ENCODE results near the gene LCK. TPM values are rescaled to one million over a fixed set of nuclear protein-coding genes. Genes with fewer than 3 reads are reported as not detected.

LCK gene
- total RNA-seq, 1 experiment from 2014 or later = 51.0 TPM

- Mint-ChIP-seq H3K4me3 (peak overlapping the region; percentile 95), H3K27me3 (ENCODE audit: low read depth) (peaks cover 16% of the 10 kb centered on the region), H3K4me1 (peaks cover 44% of the 10 kb centered on the region), H3K36me3 (peaks cover 37% of the 10 kb centered on the region), H3K27ac (peak overlapping the region; percentile 96), H3K9me3 (no peaks in the 10 kb centered on the region)
- ChIA-PET CTCF (interaction anchor here (2.1 kb wide), 1 partner anchor 87 kb away, joined by 10 read pairs; no protein-coding TSS in a partner anchor), POLR2A (interaction anchor here (0.6 to 2.8 kb wide), 11 partner anchors 10 to 138 kb away, joined by 3 to 18 read pairs (median 5); partner anchors contain the start of gene BSDC1)
- DNase-seq (ENCODE audit: low spot score) (peak; percentile 33), ATAC-seq (no peak)
- peak; percentile 87; the same call in 1 of the 2 replicates for TF ChIP-seq RORB (CRISPR knock-in tag; IDR thresholded peaks at IDR 0.05)
- TF ChIP-seq NR1H2 (CRISPR knock-in tag; IDR thresholded peaks at IDR 0.05) = no peak
- 0 out of 2 replicates have a peak, but pooled peaks have one; percentile 19 for TF ChIP-seq FOXP4 (CRISPR knock-in tag; IDR thresholded peaks at IDR 0.05)
- TF ChIP-seq ZMAT4 (CRISPR knock-in tag; IDR thresholded peaks at IDR 0.05) = no peak
- TF ChIP-seq CTCF (IDR thresholded peaks at IDR 0.05) = 0 out of 2 replicates have a peak, but pooled peaks have one; percentile 26
- no peak for TF ChIP-seq PREB (CRISPR knock-in tag; IDR thresholded peaks at IDR 0.05; ENCODE audit: borderline replicate concordance)
- TF ChIP-seq ZNF423 (CRISPR knock-in tag; IDR thresholded peaks at IDR 0.05) = peak; percentile 30; the same call in 1 of the 2 replicates
- no peak for TF ChIP-seq NR3C1 (CRISPR knock-in tag; conservative IDR thresholded peaks at IDR 0.05; ENCODE audit: low read depth)
- TF ChIP-seq GRHL2 (CRISPR knock-in tag; IDR thresholded peaks at IDR 0.05; ENCODE audit: insufficient replicate concordance, severe bottlenecking) = no peak
- TF ChIP-seq FOXK1 (CRISPR knock-in tag; IDR thresholded peaks at IDR 0.05) = no peak
- TF ChIP-seq ESRRA (CRISPR knock-in tag; IDR thresholded peaks at IDR 0.05; ENCODE audit: borderline replicate concordance) = no peak
- TF ChIP-seq KAT7 (CRISPR knock-in tag; IDR thresholded peaks at IDR 0.05; ENCODE audit: borderline replicate concordance) = 0 out of 2 replicates have a peak, but pooled peaks have one; percentile 44
- TF ChIP-seq TEAD4 (CRISPR knock-in tag; IDR thresholded peaks at IDR 0.05) = no peak
- no peak for TF ChIP-seq E2F4 (CRISPR knock-in tag; IDR thresholded peaks at IDR 0.05; ENCODE audit: borderline replicate concordance, low read depth)
- TF ChIP-seq TEAD1 (CRISPR knock-in tag; IDR thresholded peaks at IDR 0.05) = 0 out of 2 replicates have a peak, but pooled peaks have one; percentile 41
- peak; percentile 17; the same call in 1 of the 2 replicates for TF ChIP-seq USF1 (CRISPR knock-in tag; IDR thresholded peaks at IDR 0.05)
- TF ChIP-seq ATF3 (CRISPR knock-in tag; conservative IDR thresholded peaks at IDR 0.05) = no peak
- TF ChIP-seq ZNF512 (CRISPR knock-in tag; IDR thresholded peaks at IDR 0.05; ENCODE audit: borderline replicate concordance) = no peak
- no peak; the same call in 1 of the 2 replicates for TF ChIP-seq GABPB1 (CRISPR knock-in tag; IDR thresholded peaks at IDR 0.05)
- TF ChIP-seq HMGXB4 (CRISPR knock-in tag; IDR thresholded peaks at IDR 0.05) = peak; percentile 59; the same call in 1 of the 2 replicates
- TF ChIP-seq SP1 (CRISPR knock-in tag; conservative IDR thresholded peaks at IDR 0.05) = no peak
- TF ChIP-seq ZNF425 (CRISPR knock-in tag; conservative IDR thresholded peaks at IDR 0.05) = no peak
Measured at GRCh38 chr1:32334864-32335534, 83.9 kb downstream of the LCK start.
